IPS-18c (cell line): ENCODE data around the gene HECTD4.
"Not testable (repeated sequence)": the region's sequence is repeated elsewhere in the genome, so short reads cannot be mapped to it uniquely, and the experiment has no call there.

Source experiments
- H3K4me3 ChIP-seq: 2 replicates; pipeline ENCODE4 v1.7.0; 2013; ENCODE audit warnings: low read depth, mild to moderate bottlenecking, low read length, moderate library complexity; ENCODE audit not compliant: insufficient read depth
- H3K9me3 ChIP-seq: one replicate; pipeline ENCODE4 v1.6.1; 2013; ENCODE audit warnings: mild to moderate bottlenecking, low read length, moderate library complexity; ENCODE audit not compliant: control insufficient read depth, insufficient read depth

Gene HECTD4

GRCh38 chr12:112116232-112117060 is 265.8 kb downstream of the HECTD4 start:
- Histone ChIP-seq H3K4me3 (no peak overlapping the region), H3K9me3 (no peaks in the 10 kb centered on the region)

DNA sequence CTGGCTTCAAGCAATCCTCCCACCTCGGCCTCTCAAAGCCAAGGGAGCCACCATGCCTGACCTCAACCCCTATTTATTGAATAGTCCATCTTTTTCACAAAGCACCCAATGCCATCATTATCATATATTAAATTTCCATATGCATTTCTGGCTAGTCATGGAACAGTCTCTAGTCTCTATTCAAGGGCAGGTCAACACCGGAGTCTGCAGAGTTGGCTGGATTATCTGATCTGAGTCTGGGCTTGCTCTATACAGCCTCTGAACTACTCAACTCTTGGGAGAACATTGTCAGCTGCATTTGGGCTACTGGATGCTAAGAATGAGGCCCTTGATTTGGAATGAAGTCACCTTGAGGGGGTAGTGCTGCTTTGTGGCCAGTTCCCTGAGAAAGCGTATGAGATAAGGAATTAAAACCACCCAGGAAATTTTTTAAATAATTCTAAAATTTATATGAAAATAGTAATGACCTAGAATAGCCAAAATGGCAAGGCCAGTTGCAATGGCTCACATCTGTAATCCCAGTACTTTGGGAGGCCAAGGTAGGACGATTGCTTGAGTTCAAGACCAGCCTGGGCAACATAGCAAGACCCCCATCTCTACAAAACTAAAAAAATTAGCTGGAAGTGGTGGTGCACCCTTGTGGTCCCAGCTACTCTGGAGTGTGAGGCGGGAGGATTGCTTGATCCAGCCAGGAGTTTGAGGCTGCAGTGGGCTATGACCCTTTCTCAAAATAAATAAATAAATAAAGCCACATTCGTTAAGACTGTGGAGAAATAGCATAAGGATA is 266.8 kb downstream of the HECTD4 start:
- Histone ChIP-seq H3K9me3 (no peaks in the 10 kb centered on the region), H3K4me3 (no peak overlapping the region)

- Histone ChIP-seq H3K4me3 (no peak overlapping the region), H3K9me3 (no peaks in the 10 kb centered on the region)
These were observed 269.7 kb downstream of the HECTD4 start for GRCh38 chr12:112112409-112113133.

- Histone ChIP-seq H3K9me3 (no peaks in the 10 kb centered on the region), H3K4me3 (no peak overlapping the region)
These were observed 270.3 kb downstream of the HECTD4 start for GRCh38 chr12:112111931-112112330.

DNA sequence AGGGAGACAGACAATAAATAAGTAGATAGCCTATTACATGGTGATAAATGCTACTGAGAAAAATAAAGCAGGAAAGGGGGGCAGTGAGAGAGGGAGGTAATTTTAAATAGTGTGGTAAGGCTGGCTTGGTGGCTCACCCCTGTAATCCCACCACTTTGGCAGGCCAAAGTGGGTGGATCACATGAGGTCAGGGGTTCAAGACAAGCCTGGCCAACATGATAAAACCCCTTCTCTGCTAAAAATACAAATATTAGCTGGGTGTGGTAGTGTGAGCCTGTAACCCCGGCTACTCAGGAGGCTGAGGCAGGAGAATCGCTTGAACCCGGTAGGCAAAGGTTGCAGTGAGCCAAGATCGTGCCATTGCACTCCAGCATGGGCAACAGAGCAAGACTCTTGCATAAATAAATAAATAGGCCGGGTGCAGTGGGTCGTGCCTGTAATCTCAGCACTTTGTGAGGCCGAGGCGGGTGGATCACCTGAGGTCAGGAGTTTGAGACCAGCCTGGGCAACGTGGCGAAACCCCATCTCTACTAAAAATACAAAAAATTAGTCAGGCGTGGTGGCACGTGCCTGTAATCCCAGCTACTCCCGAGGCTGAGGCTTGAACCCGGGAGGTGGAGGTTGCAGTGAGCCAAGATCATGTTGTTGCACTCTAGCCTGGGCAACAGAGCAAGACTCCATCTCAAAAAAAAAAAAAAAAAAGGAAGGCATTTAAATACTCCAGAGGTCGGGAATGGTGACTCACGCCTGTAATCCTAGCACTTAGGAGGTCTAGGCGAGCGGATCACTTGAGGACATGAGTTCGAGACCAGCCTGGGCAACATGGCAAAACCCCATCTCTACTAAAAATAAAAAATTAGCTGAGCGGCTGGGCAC is 271.2 kb downstream of the HECTD4 start:
- not testable (repeated sequence) for H3K9me3 ChIP-seq

More for the DNA sequence above, 271.2 kb downstream of the HECTD4 start:
- H3K4me3 ChIP-seq: not testable (repeated sequence)
